Endodermal cell (in vitro differentiated cells): Measurements from ENCODE around the gene A3GALT2. TPM values are rescaled to one million over a fixed set of nuclear protein-coding genes. Genes with fewer than 3 reads are reported as not detected.

Experiments
- DNase-seq: peaks from one replicate; pipeline ENCODE4 v3.0.0-alpha.2; 2017
- H3K27ac ChIP-seq: 2 replicates; pipeline ENCODE4 v1.5.1; 2013; ENCODE audit warnings: mild to moderate bottlenecking, low read depth, low read length, moderate library complexity
- H3K27me3 ChIP-seq: 2 replicates; pipeline ENCODE4 v1.6.1; 2013; ENCODE audit warnings: mild to moderate bottlenecking, low read length, moderate library complexity; ENCODE audit not compliant: insufficient read depth, control insufficient read depth, poor library complexity, severe bottlenecking
- H3K36me3 ChIP-seq: 2 replicates; pipeline ENCODE4 v1.7.0; 2013; ENCODE audit warnings: mild to moderate bottlenecking, low read length, moderate library complexity; ENCODE audit not compliant: control insufficient read depth, insufficient read depth
- H3K4me1 ChIP-seq: one replicate; pipeline ENCODE4 v1.7.0; 2013; ENCODE audit warnings: low read length; ENCODE audit not compliant: control insufficient read depth, insufficient read depth
- H3K4me3 ChIP-seq: 2 replicates; pipeline ENCODE4 v1.5.1; 2013; ENCODE audit warnings: mild to moderate bottlenecking, low read length, moderate library complexity
- H3K9ac ChIP-seq: 2 replicates; pipeline ENCODE4 v1.6.1; 2013; ENCODE audit warnings: mild to moderate bottlenecking, low read length, moderate library complexity; ENCODE audit not compliant: poor library complexity, severe bottlenecking; ENCODE audit errors: extremely low read depth
- H3K9me3 ChIP-seq: 2 replicates; pipeline ENCODE4 v1.6.1; 2013; ENCODE audit warnings: mild to moderate bottlenecking, low read length, moderate library complexity; ENCODE audit not compliant: control insufficient read depth
- H3K27ac Mint-ChIP-seq: 2 replicates; pipeline ENCODE4 v1.8.0; 2020; ENCODE audit warnings: mixed read lengths
- H3K27me3 Mint-ChIP-seq: 2 replicates; pipeline ENCODE4 v1.8.0; 2021; ENCODE audit warnings: mild to moderate bottlenecking, mixed read lengths; ENCODE audit not compliant: insufficient read depth
- H3K36me3 Mint-ChIP-seq: 2 replicates; pipeline ENCODE4 v1.8.0; 2020; ENCODE audit warnings: low read depth, mixed read lengths
- H3K4me1 Mint-ChIP-seq: 2 replicates; pipeline ENCODE4 v1.8.0; 2020; ENCODE audit warnings: mixed read lengths
- H3K4me3 Mint-ChIP-seq: 2 replicates; pipeline ENCODE4 v1.8.0; 2020; ENCODE audit warnings: mild to moderate bottlenecking, moderate library complexity, mixed read lengths
- H3K9me3 Mint-ChIP-seq: 2 replicates; pipeline ENCODE4 v1.8.0; 2020; ENCODE audit warnings: mild to moderate bottlenecking, mixed read lengths
- WGBS, 2 experiments: methylation state at CpG; one replicate each; pipeline versions ENCODE4 v1.1.5 to v1.1.7; 2013; ENCODE audit warnings: missing lambda C conversion rate in 2 of 2, mixed read lengths in 1 of 2; ENCODE audit not compliant: insufficient coverage in 1 of 2, insufficient read length in 1 of 2; 5-methylcytosine and 5-hydroxymethylcytosine counted together
- total RNA-seq, 2 donors: library from RNA; stranded (reverse); fragmentation: NEBNext Ultra II Directional in 1 of 2; extraction: Animal tissue kit (Norgen Biotek cat#: 25700) in 1 of 2; gene quantifications; 2 replicates in 1 of 2; 3 replicates in 1 of 2; pipeline ENCODE4 v1.2.1, GENCODE V29; 2021
- TF ChIP-seq, protein P1 (sequence below): fragments of 200-600 bp; sonication (generic); conservative IDR thresholded peaks from 2 replicates; pipeline ENCODE4 v1.5.0; 2021; ENCODE audit warnings: antibody characterized with exemption, mild to moderate bottlenecking

The A3GALT2 gene
- total RNA-seq, 2 donors from 2014 or later, result not detected

DNA sequence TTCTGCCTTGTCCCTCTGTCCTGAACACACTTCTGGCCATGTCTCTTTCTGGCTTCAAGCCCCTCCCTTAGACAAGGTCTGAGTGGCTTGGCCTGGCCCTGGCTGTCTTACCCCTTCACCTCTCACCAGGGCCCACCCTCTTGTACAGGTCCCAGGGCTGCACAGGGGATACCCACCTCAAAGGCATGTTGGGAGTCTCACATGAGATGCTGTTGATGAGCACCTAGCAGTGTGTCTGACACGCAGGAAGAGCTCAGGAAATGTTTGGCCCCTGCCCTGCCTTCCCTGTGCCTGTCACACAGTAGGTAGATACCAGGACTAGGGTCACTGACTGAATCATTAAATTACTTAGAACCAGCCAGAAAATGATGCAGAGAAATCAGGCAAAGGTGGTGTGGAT lies 48.0 kb downstream of the A3GALT2 start:
- Mint-ChIP-seq H3K4me1 (peaks cover 12% of the 10 kb centered on the region), H3K27ac (no peak overlapping the region), H3K9me3 (no peaks in the 10 kb centered on the region), H3K36me3 (peaks cover 9% of the 10 kb centered on the region), H3K4me3 (no peak overlapping the region), H3K27me3 (no peaks in the 10 kb centered on the region)
- TF ChIP-seq, protein P1, sequence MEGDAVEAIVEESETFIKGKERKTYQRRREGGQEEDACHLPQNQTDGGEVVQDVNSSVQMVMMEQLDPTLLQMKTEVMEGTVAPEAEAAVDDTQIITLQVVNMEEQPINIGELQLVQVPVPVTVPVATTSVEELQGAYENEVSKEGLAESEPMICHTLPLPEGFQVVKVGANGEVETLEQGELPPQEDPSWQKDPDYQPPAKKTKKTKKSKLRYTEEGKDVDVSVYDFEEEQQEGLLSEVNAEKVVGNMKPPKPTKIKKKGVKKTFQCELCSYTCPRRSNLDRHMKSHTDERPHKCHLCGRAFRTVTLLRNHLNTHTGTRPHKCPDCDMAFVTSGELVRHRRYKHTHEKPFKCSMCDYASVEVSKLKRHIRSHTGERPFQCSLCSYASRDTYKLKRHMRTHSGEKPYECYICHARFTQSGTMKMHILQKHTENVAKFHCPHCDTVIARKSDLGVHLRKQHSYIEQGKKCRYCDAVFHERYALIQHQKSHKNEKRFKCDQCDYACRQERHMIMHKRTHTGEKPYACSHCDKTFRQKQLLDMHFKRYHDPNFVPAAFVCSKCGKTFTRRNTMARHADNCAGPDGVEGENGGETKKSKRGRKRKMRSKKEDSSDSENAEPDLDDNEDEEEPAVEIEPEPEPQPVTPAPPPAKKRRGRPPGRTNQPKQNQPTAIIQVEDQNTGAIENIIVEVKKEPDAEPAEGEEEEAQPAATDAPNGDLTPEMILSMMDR, result no peak
- peaks cover 27% of the 10 kb centered on the region for H3K36me3 ChIP-seq
- no peak overlapping the region for H3K4me3 ChIP-seq
- no peak for DNase-seq
- H3K9me3 ChIP-seq, result no peaks in the 10 kb centered on the region
- WGBS, 2 experiments, result 94 to 100% methylated on average over 1 of the region's 1 CpG
- H3K4me1 ChIP-seq, result no peaks in the 10 kb centered on the region
- H3K27me3 ChIP-seq, result no peaks in the 10 kb centered on the region
- H3K9ac ChIP-seq, result no peak overlapping the region
- no peak overlapping the region for H3K27ac ChIP-seq

DNA sequence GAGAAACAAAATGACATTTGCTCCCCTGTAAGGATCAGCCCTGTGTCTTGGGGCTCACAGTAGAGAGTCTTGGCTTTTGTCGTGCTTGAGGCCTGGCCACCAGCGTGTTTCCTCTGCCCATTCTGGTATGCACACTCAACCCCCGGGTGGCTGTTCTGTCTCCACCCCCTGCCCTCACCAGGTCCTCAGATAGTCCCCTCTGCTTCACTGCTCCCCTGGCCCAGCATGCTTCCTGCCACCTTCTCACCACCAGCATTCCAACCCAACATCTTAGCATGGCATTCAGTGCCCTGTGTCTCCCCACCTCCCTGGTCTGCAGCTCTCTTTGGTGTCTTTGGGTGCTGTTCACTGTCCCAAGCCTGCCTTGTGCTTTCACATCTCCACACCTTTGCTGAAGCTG lies 48.4 kb downstream of the A3GALT2 start:
- H3K27me3 Mint-ChIP-seq, result no peaks in the 10 kb centered on the region
- no peak overlapping the region for H3K27ac ChIP-seq
- no peaks in the 10 kb centered on the region for H3K9me3 ChIP-seq
- peaks cover 25% of the 10 kb centered on the region for H3K36me3 ChIP-seq
- H3K9ac ChIP-seq, result no peak overlapping the region
- H3K27ac Mint-ChIP-seq, result no peak overlapping the region
- H3K4me1 ChIP-seq, result no peaks in the 10 kb centered on the region
- no peak for DNase-seq
- no peaks in the 10 kb centered on the region for H3K9me3 Mint-ChIP-seq
- H3K4me1 Mint-ChIP-seq, result peaks cover 13% of the 10 kb centered on the region
- no peak overlapping the region for H3K4me3 Mint-ChIP-seq
- 86 to 93% methylated on average over 3 of the region's 3 CpGs for WGBS, 2 experiments
- TF ChIP-seq, protein P1, result no peak
- no peaks in the 10 kb centered on the region for H3K27me3 ChIP-seq
- no peak overlapping the region for H3K4me3 ChIP-seq
- H3K36me3 Mint-ChIP-seq, result peaks cover 9% of the 10 kb centered on the region

DNA sequence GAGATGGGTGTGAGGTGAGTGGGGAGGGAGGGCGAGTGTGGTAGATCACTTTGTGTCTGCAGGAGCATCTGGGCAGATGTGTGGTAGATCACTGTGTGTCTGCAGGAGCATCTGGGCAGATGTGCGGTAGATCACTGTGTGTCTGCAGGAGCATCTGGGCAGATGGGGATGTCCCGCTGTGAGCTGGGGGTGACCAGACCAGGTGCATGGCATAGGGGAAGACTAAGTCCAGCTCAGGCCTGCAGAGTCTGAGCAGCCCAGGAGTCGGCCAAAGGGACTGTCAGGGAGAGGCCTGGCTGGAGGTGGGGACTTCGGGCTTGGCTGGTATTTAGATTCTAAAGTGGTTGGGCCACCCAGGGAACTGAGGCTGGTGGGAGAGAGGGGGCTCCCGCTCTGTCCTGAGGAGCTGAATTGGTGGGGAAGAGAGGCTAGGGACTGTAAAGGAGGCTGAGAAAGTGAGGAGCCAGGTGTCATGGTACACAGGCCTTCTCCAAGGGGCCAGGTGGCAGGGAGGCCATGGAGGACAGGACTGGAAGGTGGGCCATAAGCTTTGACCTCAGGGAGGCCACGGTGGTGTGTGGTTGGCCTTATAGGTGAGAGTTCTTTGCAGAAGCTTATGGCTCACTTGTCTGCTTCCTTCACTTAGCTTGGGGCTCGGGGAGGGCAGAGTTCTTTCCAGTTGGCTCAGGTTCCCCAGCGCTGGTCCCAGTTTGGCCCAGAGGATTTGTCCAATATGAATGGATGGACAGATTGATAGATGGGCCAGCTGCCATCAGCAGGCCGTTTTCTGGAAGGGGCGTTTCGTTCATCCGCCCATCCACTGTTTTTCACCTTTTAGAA lies 49.0 kb downstream of the A3GALT2 start:
- H3K4me3 ChIP-seq, result no peak overlapping the region
- 92 to 96% methylated on average over 8 to 13 of the region's 13 CpGs for WGBS, 2 experiments
- no peak overlapping the region for H3K4me3 Mint-ChIP-seq
- H3K27ac ChIP-seq, result peak overlapping the region; percentile 24
- no peak for DNase-seq
- peaks cover 4% of the 10 kb centered on the region for H3K36me3 Mint-ChIP-seq
- no peaks in the 10 kb centered on the region for H3K27me3 Mint-ChIP-seq
- no peaks in the 10 kb centered on the region for H3K9me3 ChIP-seq
- TF ChIP-seq, protein P1, result no peak
- H3K27ac Mint-ChIP-seq, result peak overlapping the region; percentile 15
- peaks cover 20% of the 10 kb centered on the region for H3K36me3 ChIP-seq
- H3K4me1 Mint-ChIP-seq, result peaks cover 13% of the 10 kb centered on the region
- H3K27me3 ChIP-seq, result no peaks in the 10 kb centered on the region
- H3K9me3 Mint-ChIP-seq, result no peaks in the 10 kb centered on the region
- no peak overlapping the region for H3K9ac ChIP-seq
- no peaks in the 10 kb centered on the region for H3K4me1 ChIP-seq
